Vagina (tissue), 2 donors: ENCODE results near the gene ST8SIA5. TPM values are rescaled to one million over a fixed set of nuclear protein-coding genes. Genes with fewer than 3 reads are reported as not detected.
A peak's percentile ranks its signal among the peaks of the same experiment; 100 is the strongest.

Experiments
- DNase-seq, 2 donors: peaks; one replicate each; pipeline ENCODE4 v3.0.0-alpha.2; 2017; ENCODE audit errors: extremely low spot score in 2 of 2
- H3K27ac ChIP-seq: fragments of 200-600 bp; sonication (generic); one replicate; pipeline ENCODE4 v1.5.1; 2019
- H3K27me3 ChIP-seq: fragments of 200-600 bp; sonication (generic); one replicate; pipeline ENCODE4 v1.5.1; 2019
- H3K36me3 ChIP-seq, 2 donors: fragments of 200-600 bp; sonication (generic); one replicate each; pipeline ENCODE4 v1.5.1; 2017 to 2019
- H3K4me1 ChIP-seq: fragments of 200-600 bp; sonication (generic); one replicate; pipeline ENCODE4 v1.5.1; 2019
- H3K4me3 ChIP-seq, 2 donors: fragments of 200-600 bp; sonication (generic); 1 replicate in 1 of 2; 2 replicates in 1 of 2; pipeline ENCODE4 v1.5.1; 2016 to 2019
- H3K9me3 ChIP-seq: fragments of 200-600 bp; sonication (generic); one replicate; pipeline ENCODE4 v1.5.1; 2019
- CTCF ChIP-seq, 3 experiments: fragments of 450-650 bp in 2 of 3; fragments of 200-600 bp in 1 of 3; sonication (generic) in 1 of 3; IDR thresholded peaks; one replicate each; pipeline ENCODE4 v1.5.1; 2017 to 2019; ENCODE audit warnings: antibody characterized with exemption in 3 of 3, mild to moderate bottlenecking in 2 of 3, moderate library complexity in 2 of 3
- POLR2A ChIP-seq, 2 donors: fragments of 450-650 bp; IDR thresholded peaks; one replicate each; pipeline ENCODE4 v1.6.1; 2017; ENCODE audit warnings: antibody characterized with exemption in 2 of 2, mild to moderate bottlenecking in 2 of 2, moderate library complexity in 2 of 2
- POLR2AphosphoS5 ChIP-seq, 2 donors: sonication (generic); formaldehyde crosslinking; IDR thresholded peaks; one replicate each; pipeline ENCODE4 v1.9.0; 2017; ENCODE audit warnings: antibody characterized with exemption in 2 of 2, mild to moderate bottlenecking in 2 of 2, low read depth in 1 of 2; ENCODE audit not compliant: insufficient read depth in 1 of 2
- intact Hi-C: fragments of 100-400 bp; cut with DNase I; formaldehyde crosslinking; loops from one replicate; pipeline ENCODE4 v1.15.1; 2023
- small RNA-seq: library from RNA; depleted of rRNA; stranded (forward); fragments of <200 nt; gene quantifications from one replicate; pipeline ENCODE3, GENCODE V24; 2016
- total RNA-seq: library from RNA; depleted of rRNA; stranded (reverse); fragments of >200 nt; gene quantifications from one replicate; pipeline ENCODE4 v1.2.3, GENCODE V29; 2016

Gene ST8SIA5
- total RNA-seq, 1 donor from 2014 or later = not detected

GRCh38 chr18:46621111-46621766 lies 135.6 kb downstream of the ST8SIA5 start:
- intact Hi-C loops = no loop called here
- Histone ChIP-seq H3K4me1 (peaks cover 7% of the 10 kb centered on the region), H3K36me3 (no peaks in the 10 kb centered on the region), H3K9me3 (no peaks in the 10 kb centered on the region), H3K27me3 (no peaks in the 10 kb centered on the region), H3K4me3 (no peak overlapping the region), H3K27ac (no peak overlapping the region)
- DNase-seq = peak in 1 of 2 donors; percentile 60
- TF ChIP-seq POLR2A (IDR thresholded peaks at IDR 0.05) = no peak
- no peak for TF ChIP-seq POLR2AphosphoS5 (IDR thresholded peaks at IDR 0.05; ENCODE audit: insufficient read depth in 1 of 2, low read depth in 1 of 2)
- TF ChIP-seq CTCF (IDR thresholded peaks at IDR 0.05) = no peak

GRCh38 chr18:46619559-46619958 lies 137.3 kb downstream of the ST8SIA5 start:
- Histone ChIP-seq H3K4me1 (peaks cover 7% of the 10 kb centered on the region), H3K27me3 (no peaks in the 10 kb centered on the region), H3K9me3 (no peaks in the 10 kb centered on the region), H3K4me3 (no peak overlapping the region), H3K36me3 (no peaks in the 10 kb centered on the region), H3K27ac (no peak overlapping the region)
- TF ChIP-seq POLR2A (IDR thresholded peaks at IDR 0.05) (no peak), CTCF (IDR thresholded peaks at IDR 0.05) (no peak), POLR2AphosphoS5 (IDR thresholded peaks at IDR 0.05; ENCODE audit: insufficient read depth in 1 of 2, low read depth in 1 of 2) (no peak)
- intact Hi-C loops = no loop called here
- DNase-seq = peak in 1 of 2 donors; percentile 42

Small RNA genes within 50 kb of the gene (small RNA-seq; reads per million reads assigned to genes)
- gene AC090311.1 = not detected

Other genes starting within 250 kb of the ST8SIA5 start
- gene LOXHD1, start 99.8 kb downstream of the ST8SIA5 start, total RNA-seq = not detected
- gene PIAS2, start 160.5 kb upstream of the ST8SIA5 start, total RNA-seq = 17.7 TPM
- gene KATNAL2, start 160.5 kb upstream of the ST8SIA5 start, total RNA-seq = 5.2 TPM